OCI-LY7 (cell line): Measurements from ENCODE around the gene CA12. TPM values are rescaled to one million over a fixed set of nuclear protein-coding genes. Genes with fewer than 3 reads are reported as not detected.

Experiments
- BruUV-seq: library from RNA; stranded (reverse); fragments of 400-500 nt; replicated peaks from 2 replicates; lab custom pipeline; 2021; lab: Mats Ljungman, UMichigan
- CTCF ChIA-PET: fragments of 300-600 bp; sonication (Branson Sonifier 250); formaldehyde crosslinking; loops from one replicate; lab custom pipeline; 2022; ENCODE audit warnings: antibody characterized with exemption; ENCODE audit not compliant: unreplicated experiment; lab: Charles Lee
- POLR2A ChIA-PET: fragments of 300-600 bp; sonication (Branson Sonifier 250); formaldehyde crosslinking; loops from one replicate; lab custom pipeline; 2022; ENCODE audit warnings: antibody characterized with exemption; lab: Charles Lee
- DNase-seq: peaks from one replicate; pipeline ENCODE4 v3.0.0-alpha.2; 2015; ENCODE audit warnings: low spot score
- H2AFZ ChIP-seq: fragments of 200-600 bp; sonication (generic), shearing (Covaris generic); 2 replicates; pipeline ENCODE4 v1.6.1; 2014; ENCODE audit warnings: mild to moderate bottlenecking, antibody characterized with exemption, low read length, moderate library complexity
- H3K27ac ChIP-seq: fragments of 200-600 bp; sonication (generic); 2 replicates; pipeline ENCODE4 v1.5.1; 2014; ENCODE audit warnings: mixed run types, low read depth, mild to moderate bottlenecking, moderate library complexity, low read length, inconsistent platforms; ENCODE audit not compliant: poor library complexity, severe bottlenecking
- H3K36me3 ChIP-seq: fragments of 200-600 bp; sonication (generic); 2 replicates; pipeline ENCODE4 v1.6.1; 2014; ENCODE audit warnings: mild to moderate bottlenecking, antibody characterized with exemption, low read length, moderate library complexity, mixed read lengths; ENCODE audit not compliant: insufficient read depth
- H3K4me1 ChIP-seq: fragments of 200-600 bp; sonication (generic); 2 replicates; pipeline ENCODE4 v1.5.1; 2014; ENCODE audit warnings: mild to moderate bottlenecking, low read length; ENCODE audit not compliant: insufficient read depth, poor library complexity, severe bottlenecking
- H3K4me2 ChIP-seq: fragments of 200-600 bp; sonication (generic); 2 replicates; pipeline ENCODE4 v1.6.1; 2014; ENCODE audit warnings: mild to moderate bottlenecking, low read length
- H3K4me3 ChIP-seq: fragments of 200-600 bp; sonication (generic); 2 replicates; pipeline ENCODE4 v1.5.1; 2014; ENCODE audit warnings: mild to moderate bottlenecking, low read depth, low read length; ENCODE audit not compliant: poor library complexity, severe bottlenecking
- H3K79me2 ChIP-seq: fragments of 200-600 bp; sonication (generic); 2 replicates; pipeline ENCODE4 v1.6.1; 2016; ENCODE audit warnings: low read depth, mild to moderate bottlenecking, low read length, moderate library complexity, mixed read lengths; ENCODE audit not compliant: insufficient read depth
- H3K9me2 ChIP-seq: fragments of 200-600 bp; sonication (generic); 2 replicates; pipeline ENCODE4 v1.6.1; 2016; ENCODE audit warnings: mild to moderate bottlenecking, low read length, mixed read lengths; ENCODE audit not compliant: insufficient read depth
- H3K9me3 ChIP-seq: fragments of 200-600 bp; sonication (generic); 2 replicates; pipeline ENCODE4 v1.6.1; 2014; ENCODE audit warnings: mild to moderate bottlenecking, mixed run types, low read length, mixed read lengths
- H4K20me1 ChIP-seq: fragments of 200-600 bp; sonication (generic); 2 replicates; pipeline ENCODE4 v1.6.1; 2014; ENCODE audit warnings: mild to moderate bottlenecking, antibody characterized with exemption, low read length, moderate library complexity, mixed read lengths; ENCODE audit not compliant: insufficient read depth
- EZH2phosphoT487 ChIP-seq: fragments of 200-600 bp; sonication (generic); IDR thresholded peaks from 2 replicates; pipeline ENCODE4 v1.6.1; 2018; ENCODE audit warnings: low read depth, borderline replicate concordance, mild to moderate bottlenecking, mixed run types, antibody characterized with exemption, low read length, moderate library complexity, mixed read lengths
- intact Hi-C: fragments of 100-400 bp; cut with micrococcal nuclease; formaldehyde crosslinking; loops from one replicate; pipeline ENCODE4 v1.10.0; 2022; ENCODE audit not compliant: unreplicated experiment
- total RNA-seq, 2 experiments: library from RNA; depleted of rRNA in 1 of 2; stranded (reverse); fragments of >200 nt in 1 of 2; shearing (Covaris generic) in 1 of 2; gene quantifications; 2 replicates each; pipeline ENCODE4 v1.2.3, GENCODE V29; 2014 to 2022
- TF ChIP-seq, protein P1 (sequence below): fragments of 200-600 bp; sonication (generic); conservative IDR thresholded peaks from 2 replicates; pipeline ENCODE4 v1.5.1; 2014; ENCODE audit warnings: mild to moderate bottlenecking, antibody characterized with exemption, low read length, moderate library complexity, mixed read lengths

CA12 gene
- total RNA-seq, 2 experiments from 2014 or later: not detected

DNA sequence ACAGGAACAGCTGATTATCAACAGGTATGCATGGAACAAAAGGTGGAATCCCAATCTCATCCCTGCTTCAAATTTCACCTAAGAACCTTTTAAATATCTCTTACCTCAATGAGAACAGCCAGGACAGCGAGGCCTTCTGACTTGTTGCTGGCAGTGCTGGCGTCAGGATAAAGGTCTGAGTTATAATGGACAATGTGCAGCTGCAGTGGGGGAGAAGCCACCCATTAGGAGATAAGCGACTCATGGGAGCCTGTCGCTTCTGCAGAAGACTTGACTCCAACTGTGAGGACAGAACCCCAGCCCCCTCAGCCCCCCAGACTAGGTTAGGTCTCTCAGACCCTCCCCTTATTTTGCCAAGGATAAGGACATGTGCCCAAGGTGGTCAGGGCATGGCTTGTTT, 39.7 kb downstream of the CA12 start:
- Histone ChIP-seq H3K79me2 (no peaks in the 10 kb centered on the region), H3K4me2 (no peak overlapping the region), H3K27ac (no peak overlapping the region), H2AFZ (no peak overlapping the region), H3K4me3 (no peak overlapping the region), H3K4me1 (no peaks in the 10 kb centered on the region), H3K36me3 (no peaks in the 10 kb centered on the region), H4K20me1 (no peaks in the 10 kb centered on the region), H3K9me2 (no peaks in the 10 kb centered on the region), H3K9me3 (no peaks in the 10 kb centered on the region)
- intact Hi-C loops: no loop called here
- ChIA-PET CTCF (no interaction called here), POLR2A (no interaction called here)
- TF ChIP-seq EZH2phosphoT487: no peak
- TF ChIP-seq, protein P1, sequence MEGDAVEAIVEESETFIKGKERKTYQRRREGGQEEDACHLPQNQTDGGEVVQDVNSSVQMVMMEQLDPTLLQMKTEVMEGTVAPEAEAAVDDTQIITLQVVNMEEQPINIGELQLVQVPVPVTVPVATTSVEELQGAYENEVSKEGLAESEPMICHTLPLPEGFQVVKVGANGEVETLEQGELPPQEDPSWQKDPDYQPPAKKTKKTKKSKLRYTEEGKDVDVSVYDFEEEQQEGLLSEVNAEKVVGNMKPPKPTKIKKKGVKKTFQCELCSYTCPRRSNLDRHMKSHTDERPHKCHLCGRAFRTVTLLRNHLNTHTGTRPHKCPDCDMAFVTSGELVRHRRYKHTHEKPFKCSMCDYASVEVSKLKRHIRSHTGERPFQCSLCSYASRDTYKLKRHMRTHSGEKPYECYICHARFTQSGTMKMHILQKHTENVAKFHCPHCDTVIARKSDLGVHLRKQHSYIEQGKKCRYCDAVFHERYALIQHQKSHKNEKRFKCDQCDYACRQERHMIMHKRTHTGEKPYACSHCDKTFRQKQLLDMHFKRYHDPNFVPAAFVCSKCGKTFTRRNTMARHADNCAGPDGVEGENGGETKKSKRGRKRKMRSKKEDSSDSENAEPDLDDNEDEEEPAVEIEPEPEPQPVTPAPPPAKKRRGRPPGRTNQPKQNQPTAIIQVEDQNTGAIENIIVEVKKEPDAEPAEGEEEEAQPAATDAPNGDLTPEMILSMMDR: no peak
- BruUV-seq: no TSS peak
- DNase-seq: no peak

- Histone ChIP-seq H3K4me2 (no peak overlapping the region), H3K36me3 (no peaks in the 10 kb centered on the region), H3K79me2 (no peaks in the 10 kb centered on the region), H3K9me3 (no peaks in the 10 kb centered on the region), H4K20me1 (no peaks in the 10 kb centered on the region), H3K27ac (no peak overlapping the region), H2AFZ (no peak overlapping the region), H3K9me2 (no peaks in the 10 kb centered on the region), H3K4me3 (no peak overlapping the region), H3K4me1 (no peaks in the 10 kb centered on the region)
- no TSS peak for BruUV-seq
- POLR2A ChIA-PET: no interaction called here
- intact Hi-C loops: no loop called here
- no peak for DNase-seq
- no peak for TF ChIP-seq EZH2phosphoT487
- TF ChIP-seq, protein P1: no peak
- CTCF ChIA-PET: no interaction called here
Measured at GRCh38 chr15:63340878-63341277, 40.8 kb downstream of the CA12 start.

DNA sequence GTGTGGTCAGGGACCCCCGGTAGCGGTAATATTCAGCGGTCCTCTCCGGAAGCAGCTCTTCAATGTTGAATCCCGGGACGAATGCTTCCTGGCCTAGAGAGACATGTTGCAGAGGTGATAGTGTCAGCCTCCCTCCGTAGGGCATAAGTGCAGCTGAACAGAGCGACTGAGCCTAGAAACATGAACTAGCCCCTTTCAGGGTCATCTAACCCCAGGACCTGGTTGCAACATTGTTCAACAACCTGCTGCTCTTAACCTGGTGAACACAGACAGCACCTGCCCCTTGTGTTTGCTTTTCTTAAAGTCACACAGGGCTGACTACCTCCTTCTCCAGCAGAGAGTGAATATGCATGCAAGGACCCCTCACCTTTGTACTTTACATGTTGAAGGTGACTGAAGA, 41.3 kb downstream of the CA12 start:
- Histone ChIP-seq H2AFZ (no peak overlapping the region), H3K4me1 (no peaks in the 10 kb centered on the region), H3K9me2 (no peaks in the 10 kb centered on the region), H3K9me3 (no peaks in the 10 kb centered on the region), H3K36me3 (no peaks in the 10 kb centered on the region), H3K27ac (no peak overlapping the region), H3K4me2 (no peak overlapping the region), H4K20me1 (no peaks in the 10 kb centered on the region), H3K4me3 (no peak overlapping the region), H3K79me2 (no peaks in the 10 kb centered on the region)
- intact Hi-C loops: no loop called here
- no TSS peak for BruUV-seq
- ChIA-PET POLR2A (no interaction called here), CTCF (no interaction called here)
- no peak for DNase-seq
- TF ChIP-seq, protein P1: no peak
- TF ChIP-seq EZH2phosphoT487: no peak
